ENCODE results near the gene STAM.

The STAM gene

DNA sequence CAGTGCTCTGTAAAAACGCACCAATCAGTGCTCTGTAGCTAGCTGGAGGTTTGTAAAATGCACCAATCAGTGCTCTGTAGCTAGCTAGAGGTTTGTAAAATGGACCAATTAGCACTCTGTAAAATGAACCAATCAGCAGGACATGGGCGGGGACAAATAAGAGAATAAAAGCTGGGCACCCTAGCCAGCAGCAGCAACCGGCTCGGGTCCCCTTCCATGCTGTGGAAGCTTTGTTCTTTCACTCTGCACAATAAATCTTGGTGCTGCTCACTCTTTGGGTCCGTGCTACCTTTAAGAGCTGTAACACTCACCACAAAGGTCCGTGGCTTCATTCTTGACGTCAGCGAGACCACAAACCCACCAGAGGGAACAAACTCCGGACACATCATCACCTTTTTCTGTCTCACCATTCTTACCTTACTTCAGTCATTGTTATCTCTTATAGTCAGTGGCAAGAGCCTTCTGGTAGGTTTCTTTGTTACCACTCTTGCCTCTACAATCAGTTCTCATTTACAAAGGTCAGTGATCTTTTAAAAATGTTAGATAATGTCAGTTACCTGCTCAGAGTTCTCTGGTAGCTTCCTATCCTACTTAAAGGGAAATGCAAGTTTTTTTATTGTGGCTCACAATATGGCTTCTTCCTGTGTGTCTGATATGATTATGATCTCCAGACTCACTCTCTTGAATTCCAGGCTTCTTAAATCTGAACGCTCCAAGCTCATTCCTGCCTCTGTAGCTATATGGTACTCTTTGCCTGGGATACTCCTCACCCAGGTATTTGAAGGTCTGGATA, 4.5 kb downstream of the STAM start:
- no peak for DNase-seq

DNA sequence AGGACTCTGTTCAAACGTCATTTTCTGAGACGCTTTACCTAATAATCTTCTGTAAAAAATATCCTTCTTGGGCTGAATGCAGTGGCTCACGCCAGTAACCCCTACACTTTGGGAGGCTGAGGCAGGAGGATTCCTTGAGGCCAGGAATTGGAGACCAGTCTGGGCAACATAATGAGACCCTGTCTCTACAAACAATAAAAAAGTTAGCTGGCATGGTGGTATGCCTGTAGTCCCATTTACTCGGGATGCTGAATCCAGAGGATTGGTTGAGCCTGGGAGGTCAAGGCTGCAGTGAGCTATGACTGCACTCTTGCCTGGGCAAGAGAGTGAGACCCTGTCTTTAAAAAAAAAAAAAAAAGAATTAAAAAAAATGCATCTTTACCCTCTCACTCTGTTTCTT, 5.1 kb downstream of the STAM start:
- DNase-seq: no peak

DNA sequence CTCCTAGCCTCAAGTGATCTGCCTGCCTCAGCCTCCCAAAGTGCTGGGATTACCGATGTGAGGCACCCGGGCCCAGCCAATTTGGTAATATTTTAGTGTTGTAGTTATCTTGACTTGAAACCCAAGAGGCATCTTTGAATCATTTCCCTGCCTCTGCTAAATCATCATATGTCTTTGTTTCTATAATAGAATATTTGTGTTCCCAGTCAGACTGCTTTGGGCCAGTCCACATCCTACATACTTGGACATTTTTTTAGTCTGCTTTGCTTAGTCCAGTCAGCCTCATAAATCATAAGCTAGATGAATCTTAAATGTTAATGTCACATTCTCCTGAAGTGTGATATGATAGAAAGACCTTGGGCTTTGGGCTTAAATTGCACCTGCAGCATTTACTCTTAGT, 5.9 kb downstream of the STAM start:
- no peak for DNase-seq

DNA sequence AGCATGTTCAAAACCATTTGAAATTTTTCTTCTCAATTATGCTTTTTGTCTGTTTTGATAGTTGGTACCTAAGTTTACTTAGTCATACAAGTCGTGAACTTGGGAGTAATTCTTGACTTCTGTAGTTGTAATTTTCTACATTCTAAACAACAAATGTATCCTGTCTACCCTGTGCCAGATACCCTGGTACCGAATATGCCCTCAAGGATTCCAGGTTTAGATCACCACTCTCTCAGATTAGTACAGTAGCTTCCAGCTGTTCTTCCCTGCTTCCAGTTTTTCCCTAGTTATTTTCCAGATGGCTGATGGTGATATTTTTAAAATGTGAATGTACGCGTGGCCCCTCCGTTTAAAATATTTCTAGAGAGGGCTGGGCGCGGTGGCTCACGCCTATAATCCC, 6.5 kb downstream of the STAM start:
- no peak for DNase-seq

DNA sequence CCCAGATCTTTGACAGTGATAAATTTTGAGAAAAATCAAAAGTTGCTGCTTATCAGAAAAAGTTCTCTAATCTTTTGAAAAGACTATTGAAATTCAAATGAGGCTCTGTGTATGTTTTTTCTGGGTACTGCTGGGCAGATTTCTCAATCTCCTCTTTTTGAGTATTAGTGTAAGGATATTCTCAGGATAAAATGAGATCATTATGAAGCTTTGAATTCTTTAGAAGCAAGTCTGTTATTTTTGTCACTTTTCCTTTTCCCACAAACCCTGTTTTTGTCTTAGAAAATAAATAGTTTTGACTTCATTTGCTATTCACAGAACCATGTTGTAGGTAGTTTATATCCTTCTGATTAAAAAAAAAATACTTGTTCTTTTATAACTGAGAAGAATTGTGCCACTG, 7.9 kb downstream of the STAM start:
- DNase-seq: no peak

DNA sequence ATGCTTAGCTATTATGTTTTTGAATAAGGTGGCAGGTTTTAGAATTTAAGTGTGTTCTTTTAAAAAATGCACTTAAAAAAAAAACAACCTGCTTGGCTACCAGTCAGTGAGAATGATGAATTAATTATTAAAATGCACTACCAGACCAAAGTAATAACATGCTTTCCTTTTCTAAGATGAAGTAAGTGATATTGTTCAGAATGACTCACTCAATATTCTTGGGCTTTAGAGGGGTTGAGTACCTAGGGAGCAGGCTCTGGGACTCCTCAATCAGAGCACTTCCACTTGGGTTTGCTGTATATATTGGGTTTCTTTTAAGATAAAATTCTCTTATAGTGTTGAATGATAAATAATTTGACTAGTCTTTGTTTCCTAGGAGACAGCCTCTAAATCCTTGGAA, 8.6 kb downstream of the STAM start:
- no peak for DNase-seq

DNA sequence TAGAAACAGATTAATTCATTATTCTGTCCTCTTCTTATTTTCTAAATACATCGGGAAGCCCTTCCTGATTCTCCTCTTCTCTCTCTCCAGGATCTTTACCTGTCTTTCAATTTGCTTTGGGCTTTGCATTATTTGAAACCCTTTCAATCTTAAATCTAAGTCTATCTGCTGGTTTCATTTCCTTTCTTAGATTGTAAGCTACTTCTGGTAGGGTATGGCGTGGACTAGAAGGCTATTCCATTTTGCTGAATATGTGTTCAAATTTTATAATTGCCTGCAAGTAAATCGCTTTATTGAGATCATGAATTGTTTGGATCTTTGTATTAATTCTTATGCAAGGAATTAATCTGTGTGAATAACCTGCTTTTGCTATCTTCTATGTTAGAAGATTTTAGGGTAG, 11.1 kb downstream of the STAM start:
- no peak for DNase-seq

DNA sequence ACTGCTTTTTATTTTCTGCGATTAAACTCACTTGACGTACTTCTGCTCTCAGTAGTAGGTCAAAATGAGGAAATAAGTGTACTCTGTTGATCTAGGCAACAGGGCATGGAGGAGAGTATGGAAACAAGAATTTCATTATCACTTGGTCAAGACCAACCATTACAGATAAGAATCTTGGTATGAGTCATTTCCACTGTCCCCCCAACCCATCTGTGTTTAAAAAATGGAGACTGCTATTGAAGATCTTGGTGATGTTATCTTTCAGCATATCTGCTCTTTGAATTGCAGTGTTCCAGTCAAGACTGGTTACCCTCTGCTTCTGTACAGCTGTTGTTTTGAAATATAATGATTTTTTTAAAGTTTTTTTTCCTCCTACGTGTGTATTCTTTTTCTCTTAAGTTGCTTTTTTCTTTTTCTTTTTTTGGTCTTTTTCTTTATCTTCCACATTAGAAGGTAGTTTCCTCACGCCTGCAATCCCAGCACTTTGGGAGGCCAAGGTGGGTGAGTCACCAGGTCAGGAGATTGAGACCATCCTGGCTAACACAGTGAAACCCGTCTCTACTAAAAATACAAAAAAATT, 11.7 kb downstream of the STAM start:
- no peak for DNase-seq

DNA sequence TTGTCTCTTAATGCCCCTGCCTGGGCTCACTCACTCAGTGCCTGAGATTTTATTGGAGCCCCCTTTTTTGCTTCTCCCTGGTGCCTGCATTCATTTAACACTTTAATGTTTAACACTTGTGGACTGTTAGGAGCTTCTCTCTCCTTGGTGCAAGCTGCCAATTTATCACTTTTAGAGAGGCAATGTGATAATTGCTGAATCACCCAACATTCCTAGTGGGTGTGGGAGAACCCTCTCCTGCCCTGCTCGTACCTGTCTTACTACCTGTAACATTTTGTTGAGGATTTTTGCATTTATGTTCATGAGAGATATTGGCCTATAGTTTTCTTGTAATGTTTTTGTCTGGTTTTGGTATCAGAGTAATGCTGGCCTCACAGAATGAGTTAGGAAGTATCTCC, 13.2 kb downstream of the STAM start:
- DNase-seq: no peak

DNA sequence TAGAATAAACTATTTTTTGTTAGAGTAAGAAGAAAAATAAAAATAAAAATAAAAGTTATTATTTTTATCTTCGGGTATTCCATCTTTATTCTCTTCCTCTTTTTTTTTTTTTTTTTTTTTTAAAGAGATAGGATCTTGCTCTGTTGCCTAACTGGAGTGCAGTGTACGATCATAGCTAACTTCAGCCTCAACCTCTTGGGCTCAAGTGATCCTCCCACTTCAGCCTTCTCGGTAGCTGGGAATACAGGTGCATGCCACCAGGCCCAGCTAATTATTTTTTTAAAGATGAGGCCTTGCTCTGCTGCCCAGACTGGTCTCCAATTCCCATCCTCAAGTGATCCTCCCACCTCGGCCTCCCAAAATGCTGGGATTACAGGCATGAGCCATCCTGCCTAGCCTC, 15.4 kb downstream of the STAM start:
- no peak for DNase-seq

DNA sequence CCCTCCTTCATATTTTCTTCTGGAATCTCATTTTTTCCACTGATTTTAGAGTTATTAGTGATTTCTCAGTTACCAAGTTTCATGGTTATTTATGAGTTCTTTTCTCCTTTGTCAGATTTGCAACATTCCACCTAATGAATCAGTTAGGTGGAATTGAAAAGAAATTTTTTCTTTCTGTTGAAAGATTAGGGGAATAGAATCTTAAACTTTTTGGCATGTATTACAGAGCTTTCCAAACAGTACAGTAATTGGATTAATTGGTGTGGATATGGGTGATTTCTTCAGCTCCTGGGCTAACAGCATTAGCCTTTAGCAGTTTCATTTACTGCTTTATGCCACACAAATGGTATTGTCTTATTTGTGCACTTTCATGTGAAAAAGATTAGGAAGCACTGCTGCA, 17.0 kb downstream of the STAM start:
- DNase-seq: no peak

DNA sequence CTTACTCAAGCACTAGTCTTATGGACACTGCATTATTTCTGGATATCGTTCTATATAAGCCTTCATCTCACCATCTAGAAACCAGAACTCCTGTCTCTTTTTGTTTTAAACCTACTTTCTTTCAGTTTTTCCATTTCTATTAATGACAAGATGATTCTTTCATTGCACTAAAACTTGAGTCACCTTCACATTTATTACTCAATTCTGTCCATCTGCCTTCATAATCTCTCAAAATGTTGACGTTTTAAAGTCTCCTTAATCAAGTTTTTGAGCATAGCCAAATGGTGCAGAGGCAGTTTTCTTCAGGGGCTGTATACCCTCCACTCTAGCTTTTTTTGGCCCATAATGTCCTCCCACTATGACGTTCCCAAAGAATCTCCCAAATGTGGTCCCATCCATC, 17.6 kb downstream of the STAM start:
- no peak for DNase-seq

DNA sequence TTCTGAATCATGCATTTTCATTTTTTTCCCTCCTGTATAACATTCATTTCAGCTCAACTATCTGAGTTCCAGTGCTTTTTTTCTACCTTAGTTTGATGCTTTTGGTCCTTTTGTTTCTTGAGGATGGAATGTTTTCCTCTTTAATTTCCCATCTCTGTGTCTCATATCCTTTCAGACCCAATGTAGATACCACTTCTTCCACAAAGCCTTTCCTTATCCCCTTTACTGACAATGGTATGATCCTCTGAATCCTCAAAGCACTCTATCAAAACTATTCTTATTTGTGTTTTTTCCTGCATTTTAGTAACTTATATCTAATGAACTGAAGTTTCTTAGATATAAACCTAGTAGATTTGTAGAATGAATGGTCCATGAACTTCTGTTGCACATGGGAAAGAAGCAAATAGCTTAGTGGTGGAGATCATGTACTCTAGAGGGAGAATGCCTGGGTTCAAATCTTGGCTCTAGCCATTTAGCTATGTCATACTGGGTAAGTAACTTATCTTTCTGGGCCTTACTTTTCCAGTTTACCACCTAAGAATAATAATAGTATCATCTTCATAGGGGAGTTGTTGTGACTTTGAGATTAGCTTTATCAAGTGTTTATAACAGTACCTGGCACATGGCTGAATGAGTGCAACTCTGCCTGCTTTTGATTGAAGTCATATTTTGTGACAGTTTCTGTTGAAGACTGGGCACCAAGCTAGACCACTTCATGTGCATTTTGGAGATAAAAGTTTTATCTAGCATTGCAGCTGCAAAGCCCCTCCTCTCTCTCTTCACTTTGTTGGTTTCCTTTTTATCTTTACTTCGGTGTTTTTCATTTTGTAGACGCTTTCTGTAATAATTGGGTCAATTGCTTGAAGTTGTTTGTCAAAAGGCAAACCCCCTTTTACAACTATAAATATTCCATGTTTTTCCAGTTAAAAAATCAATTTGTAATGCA, 18.5 kb downstream of the STAM start:
- no peak for DNase-seq

DNA sequence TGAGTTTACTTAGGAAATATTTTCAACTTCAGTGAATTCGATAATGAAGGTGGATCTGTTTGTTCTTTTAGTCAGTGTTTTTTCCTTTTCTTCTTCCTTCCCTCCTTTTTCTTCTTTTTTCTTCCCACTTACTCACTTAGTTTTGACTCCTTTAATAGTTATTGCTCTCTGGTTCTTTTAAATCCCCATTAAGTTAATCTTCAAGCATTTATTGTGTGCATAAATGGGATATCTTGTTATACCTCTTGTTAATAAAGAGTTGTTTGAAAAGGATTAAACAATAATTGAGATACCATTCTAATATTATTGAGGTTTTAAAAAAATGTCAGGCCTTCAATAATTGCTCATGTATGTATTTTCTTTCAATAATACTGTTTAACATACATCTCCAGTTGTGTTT, 19.5 kb downstream of the STAM start:
- DNase-seq: no peak

DNA sequence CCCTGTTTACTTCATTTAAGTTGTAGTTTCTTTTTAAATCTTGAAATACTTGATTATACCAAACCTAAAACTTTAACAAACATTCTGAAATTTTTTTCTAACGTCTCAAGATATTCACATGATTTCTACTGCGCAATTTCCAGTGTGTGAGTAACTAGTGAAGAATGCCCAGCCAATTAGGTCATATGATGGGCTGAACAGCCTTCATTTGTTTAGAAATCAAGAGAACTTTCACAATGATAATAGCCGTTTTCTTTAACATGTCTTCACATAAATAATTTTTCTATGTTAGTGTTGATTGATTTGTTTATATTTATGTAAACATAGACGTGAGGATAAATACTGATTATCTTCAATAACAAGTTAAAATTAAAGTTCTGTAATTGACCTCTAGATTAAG, 21.8 kb downstream of the STAM start:
- DNase-seq: no peak

DNA sequence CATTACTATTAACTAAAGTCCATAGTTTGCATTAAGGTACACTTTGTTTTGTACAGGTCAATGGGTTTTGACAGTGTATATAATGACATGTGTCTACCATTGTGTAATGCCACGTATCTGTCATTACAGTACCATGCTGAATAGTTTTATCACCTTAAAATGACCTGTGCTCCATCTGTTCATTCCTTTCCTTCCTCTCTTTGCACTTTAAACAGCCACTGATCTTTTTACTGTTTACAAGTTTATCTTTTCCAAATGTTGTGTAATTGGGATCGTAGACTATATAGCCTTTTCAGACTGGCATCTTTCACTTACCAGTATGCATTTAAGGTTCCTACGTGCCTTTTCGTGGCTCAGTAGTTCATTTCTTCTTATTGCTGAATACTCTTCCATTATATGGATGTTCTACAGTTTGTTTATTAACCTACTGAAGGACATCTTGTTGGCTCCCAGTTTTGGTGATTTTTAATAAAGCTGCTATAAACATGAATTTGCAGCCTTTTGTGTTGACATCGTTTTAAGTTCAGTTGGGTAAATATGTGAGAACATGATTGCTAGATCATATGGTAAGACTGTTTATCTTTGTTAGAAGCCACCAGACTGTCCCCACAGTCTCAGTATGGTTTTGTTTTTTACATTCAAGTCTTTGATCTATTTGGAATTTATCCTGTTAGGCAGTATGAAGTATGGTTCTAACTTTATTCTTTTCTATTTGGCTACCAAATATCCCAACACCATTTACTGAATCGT, 24.7 kb downstream of the STAM start:
- no peak for DNase-seq

DNA sequence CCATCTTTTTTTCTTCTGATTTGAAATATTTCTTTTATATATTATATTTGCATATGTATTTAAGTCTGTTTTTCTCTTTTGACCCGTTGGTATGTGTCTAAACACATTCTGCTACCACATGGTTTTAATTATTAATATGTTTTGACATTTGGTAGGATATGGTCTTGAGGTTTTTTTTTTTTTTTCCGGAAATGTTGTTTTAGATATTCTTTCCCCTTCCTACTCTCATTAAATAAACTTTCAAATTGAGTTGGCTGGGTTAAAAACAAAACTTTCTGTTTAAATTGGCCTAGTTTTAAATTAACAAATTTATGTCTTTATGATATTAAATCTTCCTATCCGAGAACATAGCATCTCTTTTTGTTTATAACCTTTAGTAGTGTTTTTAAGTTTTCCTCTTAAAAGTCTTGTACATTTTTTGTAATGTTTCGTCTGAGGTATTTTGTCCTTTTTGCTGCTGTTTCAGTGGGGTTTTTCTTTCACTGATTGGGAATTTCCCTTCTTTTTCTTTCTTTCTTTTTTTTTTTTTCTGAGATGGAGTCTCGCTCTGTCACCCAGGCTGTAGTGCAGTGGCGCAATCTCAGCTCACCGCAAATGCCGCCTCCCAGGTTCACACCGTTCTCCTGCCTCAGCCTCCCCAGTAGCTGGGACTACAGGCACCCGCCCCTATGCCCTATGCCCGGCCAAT, 25.4 kb downstream of the STAM start:
- DNase-seq: no peak

DNA sequence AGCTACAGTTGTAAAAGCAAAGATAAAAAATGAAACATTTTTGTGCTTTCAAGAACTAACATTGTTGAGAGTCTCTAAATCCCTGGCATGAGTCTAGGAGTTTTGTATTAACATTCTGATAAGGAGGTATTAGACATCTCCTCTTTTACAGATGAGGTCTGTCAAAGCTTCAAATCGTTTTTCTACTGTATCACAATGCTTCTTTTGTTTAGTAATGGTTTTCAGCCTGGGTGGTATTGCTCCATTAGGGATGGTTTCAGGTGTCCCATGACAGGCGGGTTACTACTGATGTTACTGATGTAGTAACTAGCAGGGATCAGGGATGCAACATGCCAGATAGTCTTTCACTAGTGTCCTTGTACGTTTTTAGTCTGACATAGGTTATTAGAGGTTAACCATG, 27.4 kb downstream of the STAM start:
- no peak for DNase-seq

DNA sequence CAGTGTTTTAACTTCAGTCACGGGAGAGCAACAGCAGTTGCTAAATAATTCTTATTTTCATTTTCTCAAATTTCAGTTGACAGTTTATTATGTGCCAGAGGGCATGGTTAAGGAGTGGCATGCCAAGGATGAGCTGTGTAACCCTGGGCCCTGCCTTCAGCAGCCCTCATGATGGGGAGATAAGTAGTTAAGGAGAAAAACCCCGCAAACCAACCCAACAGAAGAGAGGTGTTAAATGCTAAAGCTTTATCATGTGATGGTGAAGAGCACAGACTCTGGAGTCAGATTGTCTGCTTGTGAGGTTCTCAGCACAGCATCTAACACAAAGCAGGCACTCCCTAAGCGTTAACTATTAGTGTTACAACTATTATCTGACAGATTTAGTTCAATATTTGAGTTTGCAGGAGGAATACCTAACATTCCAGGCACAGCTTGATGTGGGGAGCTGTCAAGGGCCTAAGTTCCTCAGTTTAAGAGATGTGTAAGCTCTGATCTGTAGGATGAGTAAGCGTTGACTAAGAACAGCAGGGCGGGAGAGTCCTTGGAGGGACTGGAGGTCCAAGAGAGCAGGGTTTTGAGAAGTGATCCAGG, 29.6 kb downstream of the STAM start:
- DNase-seq: no peak

DNA sequence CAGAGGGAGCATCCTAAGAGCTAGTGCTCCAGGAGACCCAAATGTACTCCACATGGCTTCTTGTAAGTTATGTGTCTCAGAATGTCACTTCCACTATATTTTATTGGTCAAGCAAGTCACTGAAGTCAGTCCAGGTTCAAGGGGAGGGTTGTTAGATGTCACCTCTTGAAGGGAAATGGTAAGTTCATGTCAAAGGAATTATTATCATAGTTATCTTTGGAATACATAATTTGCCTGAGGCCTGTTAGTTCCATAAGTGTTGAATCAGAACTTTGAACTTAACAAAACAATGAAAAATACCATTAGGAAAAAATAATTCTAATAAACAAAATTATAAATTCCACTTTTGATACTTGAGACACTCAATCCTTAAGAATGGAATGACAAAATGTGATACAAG, 30.6 kb downstream of the STAM start:
- no peak for DNase-seq

DNA sequence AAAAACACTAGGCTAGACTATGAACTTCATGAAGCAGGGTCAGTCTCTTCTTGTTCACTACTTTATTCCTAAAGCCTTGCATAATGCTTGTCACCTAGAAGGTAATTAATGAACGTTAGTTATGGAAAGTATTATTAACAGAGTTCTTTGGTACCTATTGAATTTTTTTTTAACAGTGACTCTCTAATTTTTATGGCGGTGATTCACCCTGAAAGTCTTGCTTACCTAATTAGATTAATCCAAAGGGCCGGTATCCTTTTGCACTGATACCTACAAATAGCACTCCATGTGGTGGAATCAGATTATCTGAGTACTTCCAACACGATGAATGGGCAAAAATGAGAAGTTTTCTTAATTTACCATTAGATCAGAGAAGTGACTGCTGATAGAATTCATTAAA, 31.7 kb downstream of the STAM start:
- no peak for DNase-seq

DNA sequence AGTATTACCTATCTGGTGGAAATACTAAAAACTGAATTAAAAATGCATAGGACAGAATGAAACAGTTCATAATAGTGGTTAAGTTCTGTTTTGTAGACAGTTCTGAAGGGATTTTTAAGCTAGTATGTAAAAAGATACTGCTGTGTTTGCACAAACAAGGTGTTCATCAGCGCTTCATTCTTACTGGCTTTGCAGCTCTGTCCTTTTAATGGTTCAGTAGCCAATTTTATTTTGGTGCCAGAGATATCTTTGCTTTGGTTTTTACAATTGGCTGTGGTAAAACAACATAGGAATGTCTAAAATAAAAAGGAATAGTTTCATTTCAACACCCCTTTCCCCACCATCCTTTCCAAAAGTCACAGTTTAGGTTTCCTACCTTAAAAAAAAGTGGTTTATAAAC, 33.0 kb downstream of the STAM start:
- no peak for DNase-seq

Data from NCI-H187 (cell line).